HepG2 (cell line): ENCODE results near the gene SLC16A3. TPM values are rescaled to one million over a fixed set of nuclear protein-coding genes. Genes with fewer than 3 reads are reported as not detected.

Source experiments
- ATM ChIP-seq: fragments of 450-650 bp; IDR thresholded peaks from 2 replicates; pipeline ENCODE4 v1.7.1; 2017; ENCODE audit warnings: mild to moderate bottlenecking, borderline replicate concordance
- EEA1 ChIP-seq: sonication (generic); formaldehyde crosslinking; IDR thresholded peaks from 2 replicates; pipeline ENCODE4 v1.5.1; 2020; ENCODE audit warnings: mild to moderate bottlenecking, missing genetic modification reagents, borderline replicate concordance
- ISX ChIP-seq: sonication (generic); formaldehyde crosslinking; conservative IDR thresholded peaks from 2 replicates; pipeline ENCODE4 v1.5.0; 2020; ENCODE audit warnings: missing genetic modification reagents
- KDM4B ChIP-seq: sonication (generic); formaldehyde crosslinking; IDR thresholded peaks from 2 replicates; pipeline ENCODE4 v1.4.0; 2020; ENCODE audit warnings: missing genetic modification reagents
- MATR3 ChIP-seq: sonication (generic); formaldehyde crosslinking; IDR thresholded peaks from 2 replicates; pipeline ENCODE4 v1.4.0; 2020; ENCODE audit warnings: missing genetic modification reagents
- MED1 ChIP-seq: sonication (generic); formaldehyde crosslinking; IDR thresholded peaks from 2 replicates; pipeline ENCODE4 v1.4.0; 2020; ENCODE audit warnings: missing genetic modification reagents
- SIX4 ChIP-seq: sonication (generic); formaldehyde crosslinking; IDR thresholded peaks from 2 replicates; pipeline ENCODE4 v1.4.0; 2020; ENCODE audit warnings: missing genetic modification reagents
- SP1 ChIP-seq, 2 experiments: fragments of 450-650 bp in 1 of 2; sonication (generic) in 1 of 2; formaldehyde crosslinking in 1 of 2; IDR thresholded peaks; 2 replicates each; pipeline versions ENCODE4 v1.4.0 to v1.6.1; 2016 to 2020; ENCODE audit warnings: missing genetic modification reagents in 1 of 2
- ZNF121 ChIP-seq: sonication (generic); formaldehyde crosslinking; IDR thresholded peaks from 2 replicates; pipeline ENCODE4 v1.5.0; 2020; ENCODE audit warnings: mild to moderate bottlenecking, missing genetic modification reagents
- ZNF558 ChIP-seq: sonication (generic); formaldehyde crosslinking; IDR thresholded peaks from 2 replicates; pipeline ENCODE4 v1.9.0; 2022; ENCODE audit warnings: mild to moderate bottlenecking, missing genetic modification reagents, borderline replicate concordance
- ZNF619 ChIP-seq: sonication (generic); formaldehyde crosslinking; IDR thresholded peaks from 2 replicates; pipeline ENCODE4 v1.4.0; 2020; ENCODE audit warnings: mild to moderate bottlenecking, missing genetic modification reagents
- ZSCAN30 ChIP-seq: sonication (generic); formaldehyde crosslinking; IDR thresholded peaks from 2 replicates; pipeline ENCODE4 v1.5.0; 2020; ENCODE audit warnings: mild to moderate bottlenecking, missing genetic modification reagents
- polyA plus RNA-seq, 8 experiments: library from polyadenylated mRNA; depleted of rRNA in 3 of 8; stranded (reverse) in 7 of 8; unstranded in 1 of 8; fragments of >200 nt; fragmentation: Illumina TruSeq in 4 of 8; extraction: Trizol in 4 of 8; gene quantifications; 2 replicates each; pipeline versions ENCODE4 v1.2.1 to v1.2.3, GENCODE V29; 2011 to 2016; ENCODE audit warnings: low read depth in 4 of 8, missing spikeins in 1 of 8, mixed read lengths in 1 of 8; ENCODE audit not compliant: insufficient read depth in 1 of 8
- total RNA-seq, 5 experiments: library from RNA; depleted of rRNA; stranded (reverse); fragments of >200 nt; fragmentation: Illumina TruSeq; extraction: Trizol; gene quantifications; 2 replicates each; pipeline ENCODE4 v1.2.3, GENCODE V29; 2016; ENCODE audit warnings: low read depth in 1 of 5
- TF ChIP-seq, protein P1 (sequence below): IDR thresholded peaks from 2 replicates; pipeline ENCODE4 v1.6.1; 2016; ENCODE audit warnings: missing compliant biosample characterization, missing genetic modification reagents, borderline replicate concordance
- TF ChIP-seq, protein P2 (sequence below): sonication (generic); formaldehyde crosslinking; IDR thresholded peaks from 2 replicates; pipeline ENCODE4 v1.5.1; 2020; ENCODE audit warnings: mild to moderate bottlenecking, missing genetic modification reagents, moderate library complexity
- TF ChIP-seq, protein P3 (sequence below): sonication (generic); formaldehyde crosslinking; conservative IDR thresholded peaks from 2 replicates; pipeline ENCODE4 v1.4.0; 2020; ENCODE audit warnings: missing genetic modification reagents
- TF ChIP-seq, protein P4 (sequence below): sonication (generic); formaldehyde crosslinking; IDR thresholded peaks from 2 replicates; pipeline ENCODE4 v1.5.1; 2020; ENCODE audit warnings: missing genetic modification reagents, mild to moderate bottlenecking, borderline replicate concordance
- TF ChIP-seq, protein P5 (sequence below): sonication (generic); formaldehyde crosslinking; IDR thresholded peaks from 2 replicates; pipeline ENCODE4 v1.5.0; 2020; ENCODE audit warnings: missing genetic modification reagents

SLC16A3 gene
- total and polyA plus RNA-seq, 2 of the 13 experiments (the other 11 are each of a cell fraction or from before 2014, with no cell fraction given), result 242 to 349 TPM

DNA sequence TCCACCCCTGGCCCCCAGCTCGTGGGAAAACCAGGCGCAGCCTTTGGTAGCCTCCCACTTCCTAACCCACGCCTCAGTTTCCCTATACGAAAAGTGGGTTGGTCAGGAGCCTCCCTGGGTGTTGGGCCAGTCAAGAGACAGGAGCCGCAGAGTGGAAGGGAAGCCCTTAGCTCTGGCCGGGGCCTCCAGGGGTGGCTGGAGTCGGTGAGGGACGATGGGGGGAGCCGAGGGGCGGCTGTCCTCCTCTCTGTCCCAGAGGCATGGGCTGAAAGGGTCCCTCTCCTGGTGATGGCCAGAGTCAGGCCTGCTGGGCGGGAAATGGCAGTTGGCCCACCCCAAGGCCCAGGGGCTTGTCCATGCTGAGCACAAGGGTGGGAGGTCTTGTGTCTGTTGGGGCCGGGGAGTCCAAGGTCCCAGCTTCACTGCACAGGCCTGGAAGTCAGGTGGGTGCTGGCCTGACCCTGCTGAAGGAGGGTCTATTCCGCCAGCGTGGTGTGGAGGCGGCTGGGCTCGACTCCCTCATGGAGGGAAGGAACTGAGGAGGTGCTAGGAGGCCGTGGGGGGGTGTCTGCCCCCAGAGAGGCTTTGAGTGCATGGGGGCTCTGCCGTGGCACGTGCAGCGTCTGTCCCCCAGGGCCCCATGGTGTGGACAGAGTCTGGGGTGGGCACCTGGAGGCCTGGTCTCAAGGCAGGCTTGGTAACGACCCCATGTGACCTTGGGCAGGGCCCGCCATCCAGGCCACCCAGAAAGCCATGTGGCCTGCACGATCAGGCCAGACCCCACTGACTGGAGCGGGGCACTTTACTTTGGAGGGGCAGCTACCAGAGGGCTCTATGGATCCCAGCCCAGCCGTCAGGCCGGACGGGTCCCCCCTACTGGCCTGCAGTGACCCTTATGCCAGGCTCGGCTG is 1.1 kb downstream of the SLC16A3 start (continued):
- TF ChIP-seq, protein P1, sequence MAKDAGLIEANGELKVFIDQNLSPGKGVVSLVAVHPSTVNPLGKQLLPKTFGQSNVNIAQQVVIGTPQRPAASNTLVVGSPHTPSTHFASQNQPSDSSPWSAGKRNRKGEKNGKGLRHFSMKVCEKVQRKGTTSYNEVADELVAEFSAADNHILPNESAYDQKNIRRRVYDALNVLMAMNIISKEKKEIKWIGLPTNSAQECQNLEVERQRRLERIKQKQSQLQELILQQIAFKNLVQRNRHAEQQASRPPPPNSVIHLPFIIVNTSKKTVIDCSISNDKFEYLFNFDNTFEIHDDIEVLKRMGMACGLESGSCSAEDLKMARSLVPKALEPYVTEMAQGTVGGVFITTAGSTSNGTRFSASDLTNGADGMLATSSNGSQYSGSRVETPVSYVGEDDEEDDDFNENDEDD (CRISPR knock-in tag), result peak; percentile 33
- no peak; the same call in 1 of the 2 replicates for TF ChIP-seq ZNF619
- TF ChIP-seq MED1, result peak; percentile 33; the same call in 1 of the 2 replicates
- TF ChIP-seq ZSCAN30 (CRISPR knock-in tag), result no peak
- TF ChIP-seq ATM, result no peak
- TF ChIP-seq, protein P2, sequence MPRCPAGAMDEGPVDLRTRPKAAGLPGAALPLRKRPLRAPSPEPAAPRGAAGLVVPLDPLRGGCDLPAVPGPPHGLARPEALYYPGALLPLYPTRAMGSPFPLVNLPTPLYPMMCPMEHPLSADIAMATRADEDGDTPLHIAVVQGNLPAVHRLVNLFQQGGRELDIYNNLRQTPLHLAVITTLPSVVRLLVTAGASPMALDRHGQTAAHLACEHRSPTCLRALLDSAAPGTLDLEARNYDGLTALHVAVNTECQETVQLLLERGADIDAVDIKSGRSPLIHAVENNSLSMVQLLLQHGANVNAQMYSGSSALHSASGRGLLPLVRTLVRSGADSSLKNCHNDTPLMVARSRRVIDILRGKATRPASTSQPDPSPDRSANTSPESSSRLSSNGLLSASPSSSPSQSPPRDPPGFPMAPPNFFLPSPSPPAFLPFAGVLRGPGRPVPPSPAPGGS, result no peak; the same call in 1 of the 2 replicates
- TF ChIP-seq SP1 (IDR thresholded peaks at IDR 0.05), result no peak
- peak; percentile 63; the same call in 1 of the 2 replicates for TF ChIP-seq SP1 (CRISPR knock-in tag; IDR thresholded peaks at IDR 0.05)
- TF ChIP-seq, protein P3, sequence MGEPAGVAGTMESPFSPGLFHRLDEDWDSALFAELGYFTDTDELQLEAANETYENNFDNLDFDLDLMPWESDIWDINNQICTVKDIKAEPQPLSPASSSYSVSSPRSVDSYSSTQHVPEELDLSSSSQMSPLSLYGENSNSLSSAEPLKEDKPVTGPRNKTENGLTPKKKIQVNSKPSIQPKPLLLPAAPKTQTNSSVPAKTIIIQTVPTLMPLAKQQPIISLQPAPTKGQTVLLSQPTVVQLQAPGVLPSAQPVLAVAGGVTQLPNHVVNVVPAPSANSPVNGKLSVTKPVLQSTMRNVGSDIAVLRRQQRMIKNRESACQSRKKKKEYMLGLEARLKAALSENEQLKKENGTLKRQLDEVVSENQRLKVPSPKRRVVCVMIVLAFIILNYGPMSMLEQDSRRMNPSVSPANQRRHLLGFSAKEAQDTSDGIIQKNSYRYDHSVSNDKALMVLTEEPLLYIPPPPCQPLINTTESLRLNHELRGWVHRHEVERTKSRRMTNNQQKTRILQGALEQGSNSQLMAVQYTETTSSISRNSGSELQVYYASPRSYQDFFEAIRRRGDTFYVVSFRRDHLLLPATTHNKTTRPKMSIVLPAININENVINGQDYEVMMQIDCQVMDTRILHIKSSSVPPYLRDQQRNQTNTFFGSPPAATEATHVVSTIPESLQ (CRISPR knock-in tag), result 0 out of 2 replicates have a peak, but pooled peaks have one; percentile 13
- no peak for TF ChIP-seq MATR3 (CRISPR knock-in tag)
- no peak for TF ChIP-seq SIX4 (CRISPR knock-in tag)
- TF ChIP-seq, protein P4, sequence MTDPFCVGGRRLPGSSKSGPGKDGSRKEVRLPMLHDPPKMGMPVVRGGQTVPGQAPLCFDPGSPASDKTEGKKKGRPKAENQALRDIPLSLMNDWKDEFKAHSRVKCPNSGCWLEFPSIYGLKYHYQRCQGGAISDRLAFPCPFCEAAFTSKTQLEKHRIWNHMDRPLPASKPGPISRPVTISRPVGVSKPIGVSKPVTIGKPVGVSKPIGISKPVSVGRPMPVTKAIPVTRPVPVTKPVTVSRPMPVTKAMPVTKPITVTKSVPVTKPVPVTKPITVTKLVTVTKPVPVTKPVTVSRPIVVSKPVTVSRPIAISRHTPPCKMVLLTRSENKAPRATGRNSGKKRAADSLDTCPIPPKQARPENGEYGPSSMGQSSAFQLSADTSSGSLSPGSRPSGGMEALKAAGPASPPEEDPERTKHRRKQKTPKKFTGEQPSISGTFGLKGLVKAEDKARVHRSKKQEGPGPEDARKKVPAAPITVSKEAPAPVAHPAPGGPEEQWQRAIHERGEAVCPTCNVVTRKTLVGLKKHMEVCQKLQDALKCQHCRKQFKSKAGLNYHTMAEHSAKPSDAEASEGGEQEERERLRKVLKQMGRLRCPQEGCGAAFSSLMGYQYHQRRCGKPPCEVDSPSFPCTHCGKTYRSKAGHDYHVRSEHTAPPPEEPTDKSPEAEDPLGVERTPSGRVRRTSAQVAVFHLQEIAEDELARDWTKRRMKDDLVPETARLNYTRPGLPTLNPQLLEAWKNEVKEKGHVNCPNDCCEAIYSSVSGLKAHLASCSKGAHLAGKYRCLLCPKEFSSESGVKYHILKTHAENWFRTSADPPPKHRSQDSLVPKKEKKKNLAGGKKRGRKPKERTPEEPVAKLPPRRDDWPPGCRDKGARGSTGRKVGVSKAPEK (CRISPR knock-in tag), result no peak
- TF ChIP-seq, protein P5, sequence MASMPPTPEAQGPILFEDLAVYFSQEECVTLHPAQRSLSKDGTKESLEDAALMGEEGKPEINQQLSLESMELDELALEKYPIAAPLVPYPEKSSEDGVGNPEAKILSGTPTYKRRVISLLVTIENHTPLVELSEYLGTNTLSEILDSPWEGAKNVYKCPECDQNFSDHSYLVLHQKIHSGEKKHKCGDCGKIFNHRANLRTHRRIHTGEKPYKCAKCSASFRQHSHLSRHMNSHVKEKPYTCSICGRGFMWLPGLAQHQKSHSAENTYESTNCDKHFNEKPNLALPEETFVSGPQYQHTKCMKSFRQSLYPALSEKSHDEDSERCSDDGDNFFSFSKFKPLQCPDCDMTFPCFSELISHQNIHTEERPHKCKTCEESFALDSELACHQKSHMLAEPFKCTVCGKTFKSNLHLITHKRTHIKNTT, result no peak
- peak; percentile 40; the same call in 1 of the 2 replicates for TF ChIP-seq KDM4B (CRISPR knock-in tag)
- TF ChIP-seq ZNF558 (CRISPR knock-in tag), result peak; percentile 62
- TF ChIP-seq ZNF121 (CRISPR knock-in tag), result no peak
- peak; percentile 94; the same call in 1 of the 2 replicates for TF ChIP-seq EEA1 (CRISPR knock-in tag)
- TF ChIP-seq ISX (CRISPR knock-in tag), result no peak
